ENCODE data around the gene SAMD1. TPM values are rescaled to one million over a fixed set of nuclear protein-coding genes. Genes with fewer than 3 reads are reported as not detected.

Gene SAMD1
- total RNA-seq, 2 donors from 2014 or later: 25.4 to 48.2 TPM

GRCh38 chr19:14086098-14086497 lies 4.5 kb downstream of the SAMD1 start:
- H3K27ac ChIP-seq: no peak overlapping the region
- no peak for DNase-seq (ENCODE audit: low spot score)
- no peaks in the 10 kb centered on the region for H3K36me3 ChIP-seq
- H3K4me1 ChIP-seq (replicated peaks): no peaks in the 10 kb centered on the region
- H3K27me3 ChIP-seq (replicated peaks; ENCODE audit: insufficient read depth): no peaks in the 10 kb centered on the region
- H3K4me3 ChIP-seq: no peak overlapping the region
- H3K9me3 ChIP-seq: no peaks in the 10 kb centered on the region
- intact Hi-C loops (cut with DNase I): loop anchor here (10.0 kb wide), 1 partner anchor 311 kb away; the partner anchor contains the start of gene C19orf53
- 92% methylated on average over 5 of the region's 5 CpGs for WGBS
- TF ChIP-seq POLR2AphosphoS5 (IDR thresholded peaks at IDR 0.05): no peak
- no peak for TF ChIP-seq CTCF (IDR thresholded peaks at IDR 0.05)
- no peak for TF ChIP-seq POLR2A (IDR thresholded peaks at IDR 0.05)

- DNase-seq (ENCODE audit: low spot score): no peak
- TF ChIP-seq POLR2AphosphoS5 (IDR thresholded peaks at IDR 0.05) (no peak), POLR2A (IDR thresholded peaks at IDR 0.05) (no peak), CTCF (IDR thresholded peaks at IDR 0.05) (no peak)
- Histone ChIP-seq H3K36me3 (no peaks in the 10 kb centered on the region), H3K4me1 (replicated peaks) (no peaks in the 10 kb centered on the region), H3K27ac (no peak within 1 kb of the TSS), H3K27me3 (replicated peaks; ENCODE audit: insufficient read depth) (no peaks in the 10 kb centered on the region), H3K4me3 (no peak within 1 kb of the TSS), H3K9me3 (no peaks in the 10 kb centered on the region)
- intact Hi-C loops (cut with DNase I): loop anchor here (10.0 kb wide), 1 partner anchor 311 kb away; the partner anchor contains the start of gene C19orf53
- 70% methylated on average over 47 of the region's 54 CpGs for WGBS
Measured at GRCh38 chr19:14085309-14085995, 5.1 kb downstream of the SAMD1 start, which contains the start of gene C19orf67. Gene C19orf67 (minus strand): TSS chr19:14085783. CDS start chr19:14085627, 156 bp downstream.

GRCh38 chr19:14082675-14082960 lies 7.9 kb downstream of the SAMD1 start:
- TF ChIP-seq POLR2AphosphoS5 (IDR thresholded peaks at IDR 0.05): no peak
- TF ChIP-seq CTCF (IDR thresholded peaks at IDR 0.05): no peak
- no peak for TF ChIP-seq POLR2A (IDR thresholded peaks at IDR 0.05)
- DNase-seq (ENCODE audit: low spot score): no peak
- H3K4me3 ChIP-seq: no peak overlapping the region
- H3K27me3 ChIP-seq (replicated peaks; ENCODE audit: insufficient read depth): no peaks in the 10 kb centered on the region
- intact Hi-C loops (cut with DNase I): loop anchor here (10.0 kb wide), 1 partner anchor 308 kb away; the partner anchor contains the start of gene C19orf53
- no peaks in the 10 kb centered on the region for H3K36me3 ChIP-seq
- H3K4me1 ChIP-seq (replicated peaks): no peaks in the 10 kb centered on the region
- H3K9me3 ChIP-seq: no peaks in the 10 kb centered on the region
- no peak overlapping the region for H3K27ac ChIP-seq
- WGBS: 0% methylated on average over 1 of the region's 1 CpG

- TF ChIP-seq POLR2AphosphoS5 (IDR thresholded peaks at IDR 0.05): no peak
- no peak for TF ChIP-seq CTCF (IDR thresholded peaks at IDR 0.05)
- TF ChIP-seq POLR2A (IDR thresholded peaks at IDR 0.05): no peak
- Histone ChIP-seq H3K4me1 (replicated peaks) (no peaks in the 10 kb centered on the region), H3K36me3 (no peaks in the 10 kb centered on the region), H3K27ac (peak overlapping the region; percentile 87 to 91), H3K4me3 (peak overlapping the region; percentile 70 to 88), H3K27me3 (replicated peaks; ENCODE audit: insufficient read depth) (no peaks in the 10 kb centered on the region), H3K9me3 (no peaks in the 10 kb centered on the region)
- intact Hi-C loops (cut with DNase I): loop anchor here (10.0 kb wide), 1 partner anchor 307 kb away; the partner anchor contains the start of gene C19orf53
- WGBS: 20% methylated on average over 24 of the region's 24 CpGs
- peak; percentile 33 for DNase-seq (ENCODE audit: low spot score)
Measured at GRCh38 chr19:14081797-14082674, 8.5 kb downstream of the SAMD1 start.

Measured in prostate gland (tissue), 2 donors.